Nephron progenitor cell (in vitro differentiated cells): ENCODE measurements around the gene FSTL3.
"Not testable (repeated sequence)": the region's sequence is repeated elsewhere in the genome, so short reads cannot be mapped to it uniquely, and the experiment has no call there.

Experiments used
- DNase-seq: peaks from one replicate; pipeline ENCODE4 v3.0.0; 2021
- H3K27ac Mint-ChIP-seq: 2 replicates; pipeline ENCODE4 v1.8.0; 2021; ENCODE audit warnings: mild to moderate bottlenecking, moderate library complexity, mixed read lengths
- H3K27me3 Mint-ChIP-seq: 2 replicates; pipeline ENCODE4 v1.8.0; 2021; ENCODE audit warnings: mild to moderate bottlenecking, low read depth, mixed read lengths; ENCODE audit not compliant: poor library complexity
- H3K36me3 Mint-ChIP-seq: 2 replicates; pipeline ENCODE4 v1.8.0; 2021; ENCODE audit warnings: low read depth, mixed read lengths
- H3K4me1 Mint-ChIP-seq: 2 replicates; pipeline ENCODE4 v1.8.0; 2021; ENCODE audit warnings: mixed read lengths
- H3K4me3 Mint-ChIP-seq: 2 replicates; pipeline ENCODE4 v1.8.0; 2021; ENCODE audit warnings: mild to moderate bottlenecking, moderate library complexity, mixed read lengths
- H3K9me3 Mint-ChIP-seq: 2 replicates; pipeline ENCODE4 v1.8.0; 2021; ENCODE audit warnings: mild to moderate bottlenecking, moderate library complexity, mixed read lengths
- TF ChIP-seq, protein P1 (sequence below): fragments of 200-600 bp; sonication (generic); IDR thresholded peaks from 2 replicates; pipeline ENCODE4 v1.5.0; 2021; ENCODE audit warnings: antibody characterized with exemption

FSTL3 gene

DNA sequence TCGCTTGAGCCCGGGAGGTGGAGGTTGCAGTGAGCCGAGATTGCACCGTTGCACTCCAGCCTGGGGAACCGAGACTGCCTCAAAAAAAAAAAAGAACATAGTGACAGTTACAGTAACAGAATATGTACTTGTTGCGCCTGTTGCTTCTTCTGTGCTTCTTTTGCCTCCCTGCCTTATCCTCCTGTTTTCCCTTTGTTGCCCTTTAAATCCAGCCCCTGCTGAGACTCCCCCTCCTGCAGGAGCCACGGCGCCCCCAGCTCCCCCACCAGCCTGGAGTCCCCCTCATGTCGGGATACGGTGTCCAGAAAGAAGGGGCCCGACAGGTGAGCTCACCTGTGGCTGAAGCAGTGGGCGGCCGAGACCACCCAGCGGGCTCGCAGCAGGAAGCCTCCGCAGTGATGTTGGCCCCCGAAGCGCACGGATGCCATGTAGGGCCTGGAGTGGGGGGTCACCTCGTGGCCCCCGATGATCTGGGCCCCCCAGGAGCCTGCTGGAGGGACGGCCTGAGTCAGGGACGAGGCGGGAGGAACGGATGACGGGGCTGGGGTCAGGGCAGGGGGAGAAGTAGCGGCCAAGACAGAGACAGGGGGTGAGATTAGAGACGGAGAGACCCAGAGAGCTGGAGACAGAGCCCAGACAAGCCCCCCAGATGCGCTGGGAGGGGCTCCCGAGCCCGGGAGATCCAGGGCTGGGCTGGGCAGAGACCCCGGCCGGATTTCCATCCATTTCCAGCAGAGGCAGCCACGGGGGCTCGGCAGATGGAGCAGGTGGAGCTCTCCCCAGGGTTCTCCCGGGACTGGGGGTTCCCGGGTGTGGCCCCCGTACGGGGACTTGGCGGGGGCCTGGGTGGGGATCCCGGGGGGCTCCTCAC lies 18.5 kb downstream of the FSTL3 start:
- Mint-ChIP-seq H3K4me1 (peaks cover 10% of the 10 kb centered on the region), H3K36me3 (no peaks in the 10 kb centered on the region), H3K27ac (no peak overlapping the region), H3K27me3 (peaks cover 3% of the 10 kb centered on the region), H3K9me3 (no peaks in the 10 kb centered on the region), H3K4me3 (no peak overlapping the region)
- no peak for DNase-seq
- TF ChIP-seq, protein P1, sequence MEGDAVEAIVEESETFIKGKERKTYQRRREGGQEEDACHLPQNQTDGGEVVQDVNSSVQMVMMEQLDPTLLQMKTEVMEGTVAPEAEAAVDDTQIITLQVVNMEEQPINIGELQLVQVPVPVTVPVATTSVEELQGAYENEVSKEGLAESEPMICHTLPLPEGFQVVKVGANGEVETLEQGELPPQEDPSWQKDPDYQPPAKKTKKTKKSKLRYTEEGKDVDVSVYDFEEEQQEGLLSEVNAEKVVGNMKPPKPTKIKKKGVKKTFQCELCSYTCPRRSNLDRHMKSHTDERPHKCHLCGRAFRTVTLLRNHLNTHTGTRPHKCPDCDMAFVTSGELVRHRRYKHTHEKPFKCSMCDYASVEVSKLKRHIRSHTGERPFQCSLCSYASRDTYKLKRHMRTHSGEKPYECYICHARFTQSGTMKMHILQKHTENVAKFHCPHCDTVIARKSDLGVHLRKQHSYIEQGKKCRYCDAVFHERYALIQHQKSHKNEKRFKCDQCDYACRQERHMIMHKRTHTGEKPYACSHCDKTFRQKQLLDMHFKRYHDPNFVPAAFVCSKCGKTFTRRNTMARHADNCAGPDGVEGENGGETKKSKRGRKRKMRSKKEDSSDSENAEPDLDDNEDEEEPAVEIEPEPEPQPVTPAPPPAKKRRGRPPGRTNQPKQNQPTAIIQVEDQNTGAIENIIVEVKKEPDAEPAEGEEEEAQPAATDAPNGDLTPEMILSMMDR: no peak

DNA sequence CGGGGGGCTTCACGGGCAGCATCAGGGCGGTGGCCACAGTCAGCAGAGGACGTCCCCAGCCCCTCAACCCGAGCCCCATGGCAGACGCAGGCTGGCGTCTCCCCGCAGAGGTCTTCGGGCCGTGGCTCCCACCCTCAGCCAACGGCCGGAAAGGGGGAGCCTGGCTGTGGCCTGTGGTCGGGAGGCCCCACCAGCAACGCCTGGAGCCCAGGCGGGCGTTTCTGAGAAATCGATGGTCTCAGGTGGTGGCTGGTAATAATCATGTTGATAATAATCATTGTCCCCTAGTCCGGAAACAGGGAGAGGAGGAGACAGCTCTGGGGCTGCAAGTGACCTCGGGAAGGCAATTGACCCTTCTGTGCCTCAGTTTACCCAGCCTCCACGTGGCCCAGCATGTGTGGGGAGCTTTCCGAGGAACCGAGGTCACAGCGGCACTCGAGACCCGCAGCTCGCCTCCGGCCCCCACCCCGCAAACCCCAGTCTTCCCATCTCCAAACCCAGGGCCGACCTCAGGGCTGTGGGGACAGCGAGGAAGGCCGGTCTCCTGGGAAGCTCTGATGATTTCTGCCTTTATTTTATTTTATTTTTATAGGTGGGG lies 19.3 kb downstream of the FSTL3 start, which contains the start of gene PRSS57:
TSS of gene PRSS57 (minus strand) at position 101 of the 598 bp plus-strand sequence. CDS start at position 79, 22 bp downstream.
- no peak within 1 kb of the TSS for H3K4me3 Mint-ChIP-seq
- H3K9me3 Mint-ChIP-seq: no peaks in the 10 kb centered on the region
- DNase-seq: no peak
- no peaks in the 10 kb centered on the region for H3K36me3 Mint-ChIP-seq
- H3K4me1 Mint-ChIP-seq: peaks cover 6% of the 10 kb centered on the region
- no peak within 1 kb of the TSS for H3K27ac Mint-ChIP-seq
- peaks cover 3% of the 10 kb centered on the region for H3K27me3 Mint-ChIP-seq
- TF ChIP-seq, protein P1: no peak

DNA sequence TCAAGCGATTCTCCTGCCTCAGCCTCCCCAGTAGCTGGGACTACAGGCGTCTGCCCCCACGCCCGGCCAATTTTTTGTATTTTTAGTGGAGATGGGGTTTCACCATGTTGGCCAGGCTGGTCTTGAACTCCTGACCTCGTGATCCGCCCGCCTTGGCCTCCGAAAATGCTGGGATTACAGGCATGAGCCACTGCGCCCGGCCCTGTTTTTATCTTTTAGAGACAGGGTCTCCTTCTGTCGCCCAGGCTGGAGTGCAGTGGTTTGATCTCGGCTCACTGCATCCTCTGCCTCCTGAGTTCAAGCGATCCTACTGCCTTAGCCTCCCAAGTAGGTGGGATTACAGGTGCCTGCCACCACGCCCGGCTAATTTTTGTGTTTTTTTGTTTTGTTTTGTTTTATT lies 22.3 kb downstream of the FSTL3 start:
- not testable (repeated sequence) for H3K9me3 Mint-ChIP-seq, H3K4me1 Mint-ChIP-seq, H3K4me3 Mint-ChIP-seq, H3K27me3 Mint-ChIP-seq, H3K36me3 Mint-ChIP-seq, DNase-seq, H3K27ac Mint-ChIP-seq

DNA sequence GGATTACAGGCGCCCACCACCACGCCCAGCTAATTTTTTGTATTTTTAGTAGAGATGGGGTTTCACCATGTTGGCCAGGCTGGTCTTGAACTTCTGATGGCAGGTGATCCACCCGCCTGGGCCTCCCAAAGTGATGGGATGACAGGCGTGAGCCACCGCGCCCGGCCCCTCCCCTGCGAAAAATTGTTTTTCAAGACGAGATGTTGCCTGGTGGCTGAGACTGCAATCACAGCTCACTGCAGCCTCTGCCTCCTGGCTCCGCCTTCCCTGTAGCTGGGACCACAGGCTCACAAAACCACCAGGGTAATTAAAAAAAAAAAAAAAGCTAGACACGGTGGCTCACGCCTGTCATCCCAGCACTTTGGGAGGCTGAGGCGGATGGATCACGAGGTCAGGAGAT lies 23.7 kb downstream of the FSTL3 start:
- DNase-seq, H3K27ac Mint-ChIP-seq, H3K9me3 Mint-ChIP-seq, H3K4me1 Mint-ChIP-seq, H3K4me3 Mint-ChIP-seq, H3K36me3 Mint-ChIP-seq: not testable (repeated sequence)
- H3K27me3 Mint-ChIP-seq: peaks cover 19% of the 10 kb centered on the region

DNA sequence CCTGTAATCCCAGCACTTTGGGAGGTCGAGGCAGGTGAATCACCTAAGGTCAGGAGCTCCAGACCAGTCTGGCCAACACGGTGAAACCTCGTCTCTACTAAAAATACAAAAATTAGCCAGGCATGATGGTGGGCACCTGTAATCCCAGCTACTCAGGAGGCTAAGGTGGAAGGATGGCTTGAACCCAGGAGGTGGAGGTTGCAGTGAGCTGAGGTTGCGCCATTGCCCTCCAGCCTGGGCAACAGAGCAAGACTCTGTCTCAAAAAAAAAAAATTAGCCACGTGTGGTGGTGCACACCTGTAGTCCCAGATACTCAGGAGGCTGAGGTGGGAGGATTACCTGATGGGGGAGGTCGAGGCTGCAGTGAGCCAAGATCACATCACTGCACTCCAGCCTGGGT lies 26.7 kb downstream of the FSTL3 start:
- Mint-ChIP-seq H3K4me3 (peak overlapping the region; percentile 57), H3K27me3 (peaks cover 32% of the 10 kb centered on the region), H3K9me3 (peaks cover 15% of the 10 kb centered on the region)
- H3K4me1 Mint-ChIP-seq, DNase-seq, H3K27ac Mint-ChIP-seq, H3K36me3 Mint-ChIP-seq: not testable (repeated sequence)

DNA sequence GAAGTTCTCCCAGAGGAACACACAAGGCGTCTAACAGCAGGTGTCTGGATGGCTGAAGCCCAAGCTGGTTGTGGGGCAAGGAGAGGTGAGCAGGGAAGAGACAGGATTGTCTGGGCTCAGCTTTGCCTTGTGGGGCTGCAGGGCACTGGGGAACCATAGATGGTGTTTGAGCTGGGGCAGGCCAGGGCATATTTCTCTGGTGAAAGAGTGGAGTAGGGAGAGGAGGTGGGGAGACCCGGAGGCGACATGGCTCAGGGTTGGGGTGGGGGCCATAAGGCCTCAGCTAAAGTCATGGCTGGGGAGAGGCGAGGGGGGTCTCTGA lies 27.1 kb downstream of the FSTL3 start:
- H3K27me3 Mint-ChIP-seq: peaks cover 36% of the 10 kb centered on the region
- TF ChIP-seq, protein P1: no peak
- DNase-seq: no peak
- peaks cover 7% of the 10 kb centered on the region for H3K4me1 Mint-ChIP-seq
- H3K9me3 Mint-ChIP-seq: peaks cover 19% of the 10 kb centered on the region
- peak overlapping the region; percentile 57 for H3K4me3 Mint-ChIP-seq
- no peaks in the 10 kb centered on the region for H3K36me3 Mint-ChIP-seq
- no peak overlapping the region for H3K27ac Mint-ChIP-seq

DNA sequence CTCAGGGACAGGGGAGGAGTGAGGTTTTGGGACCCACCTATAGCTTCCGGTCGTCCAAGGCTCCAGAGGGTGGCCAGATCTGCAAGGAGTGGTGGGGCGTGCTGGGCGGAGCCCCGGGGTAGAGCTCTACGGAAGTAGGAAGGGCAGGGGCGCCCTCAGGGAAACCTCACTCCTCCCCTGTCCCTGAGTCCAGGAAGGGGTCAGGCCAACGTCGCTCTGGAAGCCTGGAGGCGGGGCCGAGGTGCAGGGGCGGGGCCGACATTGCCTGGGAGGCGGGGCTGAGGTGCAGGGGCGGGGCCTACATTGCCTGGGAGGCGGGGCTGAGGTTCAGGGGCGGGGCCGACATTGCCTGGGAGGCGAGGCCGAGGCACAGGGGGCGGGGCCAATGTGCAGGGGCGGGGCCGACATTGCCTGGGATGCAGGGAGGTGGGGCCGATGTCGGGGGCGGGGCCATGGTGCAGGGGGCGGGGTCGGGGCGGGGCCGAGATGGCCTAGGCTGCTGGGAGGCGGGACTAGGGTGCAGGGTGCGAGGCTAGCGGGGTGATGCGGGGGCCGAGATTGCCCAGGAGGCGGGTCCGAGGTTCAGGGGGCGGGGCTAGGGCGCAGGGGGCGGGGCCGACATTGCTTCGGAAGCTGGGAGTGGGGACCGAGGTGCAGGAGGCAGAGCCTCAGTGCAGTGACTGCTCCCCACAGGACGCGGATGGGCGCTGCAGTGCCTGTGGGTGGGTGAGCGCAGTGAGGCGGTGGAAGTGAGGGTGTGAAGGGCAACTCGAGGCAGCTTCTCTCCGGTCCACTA lies 27.7 kb downstream of the FSTL3 start:
- Mint-ChIP-seq H3K9me3 (peaks cover 20% of the 10 kb centered on the region), H3K27ac (no peak overlapping the region), H3K4me3 (peak overlapping the region; percentile 57), H3K36me3 (no peaks in the 10 kb centered on the region), H3K4me1 (peaks cover 7% of the 10 kb centered on the region), H3K27me3 (peaks cover 34% of the 10 kb centered on the region)
- TF ChIP-seq, protein P1: no peak
- DNase-seq: peak; percentile 95
